Measurements from ENCODE around the gene CDH4.
A peak's percentile ranks its signal among the peaks of the same experiment; 100 is the strongest.

The CDH4 gene

DNA sequence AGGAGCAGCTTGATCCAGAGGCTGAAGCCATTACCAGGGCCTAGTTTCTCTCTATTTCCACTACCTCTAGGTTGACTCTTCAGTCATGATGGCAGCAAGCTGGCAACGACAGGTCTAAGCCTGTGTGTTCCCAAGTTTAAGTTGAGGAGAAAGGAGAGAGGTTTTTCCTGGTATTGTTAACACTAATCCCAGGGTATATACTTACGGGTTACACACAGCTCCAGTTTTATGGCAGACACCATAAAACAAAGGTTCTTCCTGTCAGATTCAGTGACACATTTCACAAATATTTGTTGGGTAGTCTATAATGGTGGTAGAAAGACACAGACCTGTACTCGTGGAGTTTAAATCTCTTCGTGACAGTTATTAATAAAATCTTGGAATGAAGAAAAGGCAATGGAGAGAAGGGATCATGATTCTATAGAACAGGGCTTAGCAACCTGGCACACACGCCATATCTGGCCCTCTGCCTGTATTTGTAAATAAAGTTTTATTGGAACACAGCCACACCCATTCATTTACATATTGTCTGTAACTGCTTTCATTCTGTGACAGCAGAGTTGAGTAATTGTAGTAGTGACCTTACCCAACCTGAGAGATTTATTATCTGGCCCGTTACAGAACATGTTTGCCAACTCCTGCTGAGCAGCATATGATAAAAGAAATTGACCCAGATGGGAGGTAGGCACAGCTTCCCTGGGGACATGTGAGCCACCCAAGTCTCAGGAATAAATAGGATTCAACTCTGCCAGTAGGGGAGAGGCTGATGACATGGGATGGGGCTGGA lies 323.3 kb downstream of the CDH4 start:
- TF ChIP-seq POLR2A (IDR thresholded peaks at IDR 0.05; ENCODE audit: low read depth, low read length), result no peak
- no peak for FAIRE-seq
- DNase-seq (ENCODE audit: insufficient read length, low spot score), result no peak

DNA sequence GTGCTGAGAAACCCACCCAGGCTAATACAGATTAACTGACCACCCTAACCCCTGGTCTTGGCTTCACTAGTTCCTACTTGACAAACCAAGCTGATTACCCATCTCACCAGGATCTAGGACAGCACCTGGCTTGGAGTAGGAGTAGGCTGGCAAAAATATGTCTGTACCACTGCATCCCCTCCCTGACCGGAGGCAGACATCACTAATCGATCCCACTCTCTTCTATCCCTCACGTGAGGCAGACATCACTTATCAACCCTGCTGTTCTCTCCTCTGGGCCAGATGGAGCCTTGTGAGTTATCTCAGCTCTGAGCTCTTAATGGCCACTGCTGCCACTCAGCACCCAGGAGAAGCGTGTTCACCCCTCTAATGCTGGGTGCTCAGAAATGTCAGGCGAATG lies 324.3 kb downstream of the CDH4 start:
- FAIRE-seq (no peak), DNase-seq (ENCODE audit: insufficient read length, low spot score) (no peak)
- no peak for TF ChIP-seq POLR2A (IDR thresholded peaks at IDR 0.05; ENCODE audit: low read depth, low read length)

DNA sequence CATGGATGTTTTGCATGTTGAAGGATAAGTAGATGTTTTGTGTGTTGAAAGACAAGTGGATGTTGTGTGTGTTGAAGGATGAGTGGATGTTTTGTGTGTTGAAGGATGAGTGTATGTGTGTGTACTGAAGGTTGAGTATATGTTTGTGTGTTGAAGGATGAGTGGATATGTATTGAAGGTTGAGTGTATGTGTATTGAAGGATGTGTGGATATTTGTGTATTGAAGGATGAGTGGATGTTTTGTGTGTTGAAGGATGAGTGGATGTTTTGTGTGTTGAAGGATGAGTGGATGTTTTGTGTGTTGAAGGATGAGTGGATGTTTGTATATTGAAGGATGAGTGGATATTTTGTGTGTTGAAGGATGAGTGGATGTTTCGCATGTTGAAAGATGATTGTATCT lies 325.0 kb downstream of the CDH4 start:
- TF ChIP-seq POLR2A (IDR thresholded peaks at IDR 0.05; ENCODE audit: low read depth, low read length), result no peak
- no peak for DNase-seq (ENCODE audit: insufficient read length, low spot score)
- FAIRE-seq, result no peak

DNA sequence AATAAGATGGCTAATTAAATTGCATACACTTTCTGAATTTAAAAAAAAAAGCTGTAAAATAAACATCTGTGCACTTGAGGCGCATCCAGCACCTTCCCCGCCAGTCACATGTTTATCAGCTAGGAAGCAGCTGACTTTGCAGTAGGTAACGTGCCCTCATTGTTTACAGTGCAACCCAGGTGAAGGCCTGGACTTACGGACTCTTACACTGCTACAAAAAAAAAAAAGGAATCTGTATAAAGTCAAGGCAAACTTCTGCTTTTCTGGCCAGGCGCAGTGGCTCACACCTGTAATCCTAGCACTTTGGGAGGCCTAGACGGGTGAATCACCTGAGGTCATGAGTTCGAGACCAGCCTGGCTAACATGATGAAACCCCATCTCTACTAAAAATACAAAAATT lies 327.8 kb downstream of the CDH4 start:
- FAIRE-seq, result no peak
- no peak for DNase-seq (ENCODE audit: insufficient read length, low spot score)
- TF ChIP-seq POLR2A (IDR thresholded peaks at IDR 0.05; ENCODE audit: low read depth, low read length), result no peak

DNA sequence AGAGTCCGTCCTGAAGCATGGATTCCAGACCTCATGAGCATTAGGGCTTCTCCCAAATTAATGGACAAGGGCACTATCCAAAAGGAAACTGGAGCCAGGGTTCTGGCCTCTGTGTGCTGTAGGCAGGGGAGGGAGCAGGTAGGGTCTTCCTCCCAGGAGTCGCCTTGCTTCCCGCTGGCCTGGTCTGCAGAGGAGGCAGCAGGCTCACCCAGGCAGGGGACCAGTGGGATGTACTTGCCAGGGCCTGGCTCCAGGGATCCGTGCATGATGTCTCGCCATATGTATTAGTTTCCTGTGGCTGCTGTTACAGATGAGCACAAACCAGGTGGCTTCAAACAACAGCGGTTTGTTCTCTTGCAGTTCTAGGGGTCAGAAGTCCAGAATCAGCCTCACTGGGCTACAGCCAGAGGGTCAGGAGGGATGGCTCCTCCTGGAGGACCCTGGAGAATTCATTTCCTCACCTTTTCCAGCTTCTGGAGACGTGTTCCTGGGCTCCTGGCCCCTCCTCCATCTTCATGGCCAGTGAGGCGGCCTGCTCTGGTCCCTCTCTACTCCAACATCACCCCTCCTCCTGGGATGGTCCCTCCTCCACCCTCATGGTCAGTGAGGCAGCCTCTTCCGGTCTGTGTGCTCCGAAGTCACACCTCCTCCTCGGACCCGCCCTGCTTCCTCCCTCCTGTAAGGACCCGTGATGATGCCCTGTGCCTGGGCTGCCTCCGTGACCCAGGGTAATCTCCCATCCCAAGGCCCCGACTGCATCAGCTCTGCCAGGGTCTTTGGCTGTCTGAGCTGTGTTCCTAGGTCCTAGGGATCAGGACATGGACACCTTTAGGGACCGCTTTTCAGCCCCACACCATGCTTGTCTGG lies 329.1 kb downstream of the CDH4 start:
- DNase-seq (ENCODE audit: insufficient read length, low spot score) (no peak), FAIRE-seq (no peak)
- no peak for TF ChIP-seq POLR2A (IDR thresholded peaks at IDR 0.05; ENCODE audit: low read depth, low read length)

DNA sequence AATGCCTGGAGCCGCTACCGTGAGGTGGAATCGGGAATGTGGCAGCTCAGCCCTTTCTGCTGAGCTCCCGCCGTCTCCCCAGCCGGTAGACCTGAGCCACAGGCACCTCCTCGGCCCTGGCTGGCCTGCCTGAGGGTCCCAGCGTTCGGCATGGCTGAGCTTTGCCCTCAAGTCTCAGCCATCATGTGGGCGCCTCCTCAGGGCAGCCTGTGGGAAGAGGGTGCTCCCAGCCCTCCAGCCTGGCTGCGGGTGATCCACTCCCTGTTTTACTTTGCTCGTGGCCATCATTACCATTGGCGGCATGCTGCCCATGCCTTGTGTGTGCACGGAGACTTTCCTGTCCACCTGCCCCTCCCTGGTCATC lies 329.7 kb downstream of the CDH4 start:
- no peak for DNase-seq (ENCODE audit: insufficient read length, low spot score)
- no peak for TF ChIP-seq POLR2A (IDR thresholded peaks at IDR 0.05; ENCODE audit: low read depth, low read length)
- FAIRE-seq, result no peak

DNA sequence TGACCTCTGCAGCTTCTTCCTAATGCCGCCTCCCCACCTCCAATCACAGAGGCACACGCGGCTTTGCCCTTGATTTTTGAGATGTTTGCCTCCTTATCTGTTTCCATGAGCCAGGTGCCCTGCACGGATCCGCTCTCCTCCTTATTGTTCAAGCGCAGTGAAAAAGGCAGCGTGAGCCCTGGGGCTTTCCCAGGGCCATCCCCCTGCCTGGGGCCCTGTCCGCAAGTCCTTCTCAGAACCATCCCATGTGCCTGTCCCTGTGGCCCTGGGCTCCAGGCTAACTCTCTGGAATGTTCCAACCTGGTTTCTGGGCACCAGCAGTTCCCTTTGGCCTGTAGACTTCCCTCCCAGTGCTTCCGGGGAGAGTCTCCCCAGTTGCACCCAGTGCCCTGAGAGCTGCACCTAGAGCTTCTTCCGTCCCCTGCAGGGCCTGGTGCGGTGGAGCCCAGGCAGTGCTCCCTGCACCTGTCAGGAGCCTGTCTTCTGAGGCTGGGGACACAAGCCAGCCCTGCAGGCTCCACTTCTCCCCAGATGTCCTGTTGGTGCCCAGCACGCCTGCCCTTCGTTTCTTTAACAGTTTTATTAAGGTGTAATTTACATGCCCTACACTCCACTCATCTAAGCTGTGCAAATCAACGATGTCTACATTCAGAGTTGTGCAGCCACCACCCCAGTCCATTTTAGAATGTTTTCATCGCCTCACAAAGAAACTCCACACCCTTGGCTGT lies 330.3 kb downstream of the CDH4 start:
- no peak for DNase-seq (ENCODE audit: insufficient read length, low spot score)

DNA sequence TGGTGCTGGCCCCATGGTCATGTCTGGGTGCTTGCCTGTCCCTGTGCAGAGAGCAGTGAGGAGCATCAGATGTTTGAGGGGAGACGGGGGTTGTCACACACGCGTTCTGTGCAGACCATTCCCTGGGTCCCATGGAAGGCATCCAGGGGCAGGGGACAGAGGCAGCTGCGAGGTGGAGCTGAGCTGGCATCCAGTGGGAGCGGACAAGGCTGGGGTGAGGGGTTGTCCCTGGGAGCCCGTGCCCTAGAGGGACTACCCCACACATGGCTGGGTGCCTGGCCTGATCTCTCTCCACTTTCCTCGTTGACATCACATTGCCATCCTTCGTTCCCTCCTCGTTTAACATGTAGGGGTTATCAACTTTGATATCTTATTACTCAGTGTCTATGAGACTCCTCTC lies 331.3 kb downstream of the CDH4 start:
- TF ChIP-seq POLR2A (IDR thresholded peaks at IDR 0.05; ENCODE audit: low read depth, low read length), result no peak
- FAIRE-seq (no peak), DNase-seq (ENCODE audit: insufficient read length, low spot score) (no peak)

More for the DNA sequence above, 330.3 kb downstream of the CDH4 start:
- no peak for FAIRE-seq
- no peak for TF ChIP-seq POLR2A (IDR thresholded peaks at IDR 0.05; ENCODE audit: low read depth, low read length)

DNA sequence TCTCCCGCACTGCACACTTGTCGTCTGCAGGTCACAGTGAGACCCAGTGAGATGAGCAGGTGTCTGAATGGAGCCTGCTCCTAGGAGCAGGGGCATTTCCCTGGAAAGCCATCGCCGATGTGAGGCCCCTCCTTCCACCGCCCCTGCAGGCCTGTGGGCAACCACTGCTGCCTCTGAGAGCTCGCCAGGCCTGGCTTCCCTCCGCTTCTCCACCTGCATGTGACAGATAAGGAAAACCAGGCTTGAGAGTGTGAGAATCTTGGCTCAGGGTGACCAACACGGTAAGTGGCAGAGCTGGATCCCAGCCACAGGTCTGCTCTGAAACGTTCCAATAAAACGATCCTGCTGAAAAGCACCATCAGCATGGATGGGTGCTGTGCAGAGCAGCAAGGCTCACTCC lies 332.8 kb downstream of the CDH4 start:
- FAIRE-seq, result no peak
- no peak for DNase-seq (ENCODE audit: insufficient read length, low spot score)
- no peak for TF ChIP-seq POLR2A (IDR thresholded peaks at IDR 0.05; ENCODE audit: low read depth, low read length)

DNA sequence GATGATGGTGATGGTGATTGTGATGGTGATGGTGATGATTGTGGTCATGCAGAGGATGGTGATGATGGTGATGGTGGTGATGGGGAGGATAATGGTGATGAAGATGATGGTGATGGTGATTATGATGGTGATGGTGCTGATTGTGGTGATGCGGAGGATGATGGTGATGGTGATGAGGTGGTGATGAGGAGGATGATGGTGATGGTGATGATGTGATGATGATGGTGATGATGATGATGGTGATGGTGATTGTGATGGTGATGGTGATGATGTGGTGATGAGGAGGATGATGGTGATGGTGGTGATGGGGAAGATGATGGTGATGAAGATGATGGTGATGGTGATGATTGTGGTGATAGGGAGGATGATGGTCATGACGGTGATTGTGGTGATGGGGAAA lies 333.7 kb downstream of the CDH4 start:
- FAIRE-seq (no peak), DNase-seq (ENCODE audit: insufficient read length, low spot score) (no peak)
- no peak for TF ChIP-seq POLR2A (IDR thresholded peaks at IDR 0.05; ENCODE audit: low read depth, low read length)

DNA sequence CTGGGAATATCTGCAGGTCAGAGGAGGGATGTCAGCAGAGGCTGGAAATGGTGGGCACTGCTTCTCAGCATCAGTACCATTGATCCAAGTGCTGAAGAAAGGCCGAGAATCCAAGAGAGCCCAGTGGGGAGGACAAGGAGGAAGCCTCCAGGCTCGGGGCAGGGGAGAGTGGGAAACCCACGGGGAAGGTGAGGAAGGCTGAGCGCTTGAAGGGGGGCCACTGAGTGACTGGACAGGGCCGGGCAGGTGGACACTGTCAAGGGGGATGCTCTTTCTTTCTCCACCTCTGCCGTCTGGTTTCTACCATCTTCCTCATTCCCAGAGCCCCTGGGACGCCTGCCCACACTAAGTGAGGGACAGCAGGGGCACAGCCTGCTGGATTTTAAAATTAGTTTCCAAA lies 335.0 kb downstream of the CDH4 start:
- TF ChIP-seq POLR2A (IDR thresholded peaks at IDR 0.05; ENCODE audit: low read depth, low read length), result no peak
- DNase-seq (ENCODE audit: insufficient read length, low spot score) (no peak), FAIRE-seq (no peak)

DNA sequence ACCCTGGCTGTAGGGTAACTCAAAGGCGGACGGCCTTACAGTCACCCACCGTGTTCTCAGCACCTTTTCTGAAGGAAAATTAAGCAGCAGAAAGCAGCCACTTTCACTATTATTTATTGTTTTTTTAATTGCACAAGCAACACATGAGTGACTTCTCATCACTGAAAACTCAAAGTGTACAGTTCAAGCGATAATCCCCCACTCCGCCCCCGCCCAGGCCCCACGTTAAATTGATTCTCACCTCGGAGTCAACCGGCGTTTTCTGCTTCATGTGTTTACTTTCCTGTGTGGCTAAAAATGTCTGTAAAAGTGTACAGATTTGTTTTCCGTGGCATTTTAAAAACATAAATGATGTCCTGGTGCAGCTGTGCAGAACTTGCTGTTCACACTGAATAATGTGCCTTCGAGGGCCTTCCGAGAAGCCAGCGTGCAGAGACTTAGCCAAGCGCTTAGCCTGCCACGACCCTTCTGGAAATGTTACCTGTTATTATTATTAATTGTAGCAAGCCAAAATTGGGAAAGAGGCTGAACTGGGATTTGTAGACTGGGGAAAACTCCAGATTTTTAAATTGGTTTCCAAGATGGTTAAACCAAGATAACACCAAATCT lies 335.7 kb downstream of the CDH4 start:
- no peak for DNase-seq (ENCODE audit: insufficient read length, low spot score)
- FAIRE-seq, result no peak
- TF ChIP-seq POLR2A (IDR thresholded peaks at IDR 0.05; ENCODE audit: low read depth, low read length), result no peak

DNA sequence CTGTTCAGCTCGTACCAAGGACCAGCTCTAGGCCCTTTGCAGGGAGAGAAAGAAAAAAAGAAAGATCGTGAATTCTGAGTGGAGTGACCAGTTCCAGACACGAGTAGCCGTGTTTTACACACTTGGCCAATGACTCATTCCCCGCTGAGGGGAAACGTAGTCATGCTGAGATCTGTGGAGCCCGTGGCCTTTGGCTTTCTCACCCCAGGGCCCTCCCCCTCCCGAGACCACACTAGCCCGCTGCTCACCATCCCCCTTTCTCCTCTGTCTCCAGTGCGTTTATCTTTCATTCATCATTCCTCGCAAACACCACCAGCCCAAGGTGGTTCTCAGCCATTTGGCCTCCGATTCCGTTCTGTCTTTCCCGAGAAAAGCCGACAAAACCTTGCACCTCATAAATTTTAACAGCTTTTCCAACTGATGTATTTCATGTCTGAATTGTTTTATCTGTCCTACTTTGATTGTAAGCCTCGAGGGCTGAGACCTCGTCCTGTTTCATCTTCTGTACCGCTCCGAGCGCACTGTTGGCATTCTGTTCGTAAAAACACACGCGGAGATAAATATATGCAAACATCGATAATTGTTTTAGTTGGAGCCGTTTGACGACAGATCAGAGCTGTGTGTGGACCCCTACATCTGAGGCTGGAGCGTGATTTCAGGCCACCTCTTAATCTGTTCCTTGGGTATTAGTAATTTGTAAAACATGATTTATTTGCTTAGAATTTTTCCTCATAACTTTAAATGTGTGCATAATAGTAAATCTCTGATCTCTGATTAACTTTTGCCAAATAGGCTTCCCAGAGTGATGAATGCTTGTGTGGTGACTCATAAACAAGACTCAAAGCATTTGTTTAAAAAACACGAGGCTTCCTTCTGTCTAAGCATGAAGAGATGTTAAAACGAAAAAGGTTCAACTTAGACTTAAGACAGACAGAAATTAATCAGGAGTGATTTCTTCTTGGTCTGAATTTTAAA lies 336.6 kb downstream of the CDH4 start:
- FAIRE-seq, result no peak
- no peak for TF ChIP-seq POLR2A (IDR thresholded peaks at IDR 0.05; ENCODE audit: low read depth, low read length)
- DNase-seq (ENCODE audit: insufficient read length, low spot score), result peak; percentile 52

Measured in H54 (cell line).